SU-DHL-6 (cell line): ENCODE measurements around the gene ZNF423.
"Not testable (repeated sequence)": the region's sequence is repeated elsewhere in the genome, so short reads cannot be mapped to it uniquely, and the experiment has no call there.

Experiments
- H2AFZ ChIP-seq: fragments of 200-600 bp; sonication (generic); 2 replicates; pipeline ENCODE4 v1.6.1; 2014; ENCODE audit warnings: low read depth, mild to moderate bottlenecking, moderate library complexity, mixed read lengths, antibody characterized with exemption, low read length; ENCODE audit not compliant: severe bottlenecking
- H3F3A ChIP-seq: fragments of 200-600 bp; shearing (Covaris generic); 2 replicates; pipeline ENCODE4 v1.6.0; 2016; ENCODE audit warnings: antibody characterized with exemption, mild to moderate bottlenecking; ENCODE audit not compliant: insufficient read depth
- H3K27ac ChIP-seq: fragments of 200-600 bp; sonication (generic); 2 replicates; pipeline ENCODE4 v1.5.1; 2016; ENCODE audit warnings: low read depth, mild to moderate bottlenecking, low read length, moderate library complexity, mixed read lengths
- H3K27me3 ChIP-seq: fragments of 200-600 bp; sonication (generic), shearing (Covaris generic); 2 replicates; pipeline ENCODE4 v1.6.0; 2014; ENCODE audit warnings: mild to moderate bottlenecking, low read length
- H3K36me3 ChIP-seq: fragments of 200-600 bp; sonication (generic); 2 replicates; pipeline ENCODE4 v1.6.1; 2014; ENCODE audit warnings: mild to moderate bottlenecking, low read length, mixed read lengths
- H3K4me2 ChIP-seq: fragments of 300-600, 200-600 bp; shearing (Covaris generic), sonication (generic); 2 replicates; pipeline ENCODE4 v1.6.0; 2014; ENCODE audit warnings: low read length, low read depth, mild to moderate bottlenecking; ENCODE audit not compliant: poor library complexity, severe bottlenecking
- H3K4me3 ChIP-seq: fragments of 200-600 bp; sonication (generic); 2 replicates; pipeline ENCODE4 v1.5.1; 2014; ENCODE audit warnings: antibody characterized with exemption, low read length, mild to moderate bottlenecking, mixed read lengths; ENCODE audit not compliant: insufficient read depth, poor library complexity, severe bottlenecking
- H3K79me2 ChIP-seq: fragments of 200-600 bp; sonication (generic); 2 replicates; pipeline ENCODE4 v1.6.1; 2014; ENCODE audit warnings: mild to moderate bottlenecking, low read length, moderate library complexity; ENCODE audit not compliant: insufficient read depth
- H3K9ac ChIP-seq: fragments of 200-600 bp; sonication (generic); 2 replicates; pipeline ENCODE4 v1.7.0; 2014; ENCODE audit warnings: mild to moderate bottlenecking, low read length
- H3K9me2 ChIP-seq: fragments of 200-600 bp; sonication (generic); replicated peaks from 2 replicates; pipeline ENCODE4 v1.6.1; 2014; ENCODE audit warnings: low read length; ENCODE audit not compliant: insufficient read depth
- H3K9me3 ChIP-seq: fragments of 200-600 bp; sonication (generic); 2 replicates; pipeline ENCODE4 v1.6.1; 2014; ENCODE audit warnings: low read length, mixed read lengths; ENCODE audit not compliant: insufficient read depth
- H4K20me1 ChIP-seq: fragments of 200-600 bp; sonication (generic); 2 replicates; pipeline ENCODE4 v1.6.1; 2014; ENCODE audit warnings: low read depth, mild to moderate bottlenecking, antibody characterized with exemption, low read length, moderate library complexity, mixed read lengths
- CTCF ChIP-seq: fragments of 200-600 bp; sonication (generic); IDR thresholded peaks from one replicate; pipeline ENCODE4 v1.5.1; 2017; ENCODE audit warnings: antibody characterized with exemption, mild to moderate bottlenecking, low read length, moderate library complexity; ENCODE audit not compliant: insufficient read depth, poor library complexity, severe bottlenecking
- EZH2phosphoT487 ChIP-seq: fragments of 200-600 bp; sonication (generic), shearing (Covaris generic); conservative IDR thresholded peaks from 2 replicates; pipeline ENCODE4 v1.6.1; 2018; ENCODE audit warnings: mild to moderate bottlenecking, antibody characterized with exemption, low read length, moderate library complexity, mixed read lengths

The ZNF423 gene

GRCh38 chr16:49563666-49564065 lies 292.2 kb downstream of the ZNF423 start:
- no peaks in the 10 kb centered on the region for H3K9me3 ChIP-seq
- no peak overlapping the region for H3K9ac ChIP-seq
- H3K36me3 ChIP-seq, result no peaks in the 10 kb centered on the region
- H4K20me1 ChIP-seq, result no peaks in the 10 kb centered on the region
- H3K27ac ChIP-seq, result no peak overlapping the region
- no peak overlapping the region for H3K4me2 ChIP-seq
- no peak overlapping the region for H2AFZ ChIP-seq
- TF ChIP-seq CTCF (no peak), EZH2phosphoT487 (no peak)
- H3K4me3 ChIP-seq, result no peak overlapping the region
- no peaks in the 10 kb centered on the region for H3K79me2 ChIP-seq
- H3F3A ChIP-seq, result no peaks in the 10 kb centered on the region
- no peaks in the 10 kb centered on the region for H3K27me3 ChIP-seq
- H3K9me2 ChIP-seq, result no peaks in the 10 kb centered on the region

GRCh38 chr16:49562894-49563293 lies 293.0 kb downstream of the ZNF423 start:
- not testable (repeated sequence) for H3K9ac ChIP-seq, H3K4me3 ChIP-seq, H4K20me1 ChIP-seq, H2AFZ ChIP-seq, H3K27ac ChIP-seq, H3K9me2 ChIP-seq, H3K27me3 ChIP-seq, H3K79me2 ChIP-seq, H3K36me3 ChIP-seq, H3K4me2 ChIP-seq, H3K9me3 ChIP-seq, H3F3A ChIP-seq

GRCh38 chr16:49562228-49562627 lies 293.7 kb downstream of the ZNF423 start:
- Histone ChIP-seq H3K9me2 (no peaks in the 10 kb centered on the region), H2AFZ (no peak overlapping the region), H3K36me3 (no peaks in the 10 kb centered on the region), H3K27ac (no peak overlapping the region), H3K9me3 (no peaks in the 10 kb centered on the region), H4K20me1 (no peaks in the 10 kb centered on the region), H3F3A (no peaks in the 10 kb centered on the region), H3K4me2 (no peak overlapping the region), H3K9ac (no peak overlapping the region), H3K79me2 (no peaks in the 10 kb centered on the region), H3K27me3 (no peaks in the 10 kb centered on the region), H3K4me3 (no peak overlapping the region)
- no peak for TF ChIP-seq CTCF
- TF ChIP-seq EZH2phosphoT487, result no peak

GRCh38 chr16:49560004-49560830 lies 295.7 kb downstream of the ZNF423 start:
- H3K4me2 ChIP-seq, result no peak overlapping the region
- no peaks in the 10 kb centered on the region for H3K36me3 ChIP-seq
- no peak overlapping the region for H3K9ac ChIP-seq
- H3K9me2 ChIP-seq, result no peaks in the 10 kb centered on the region
- H4K20me1 ChIP-seq, result no peaks in the 10 kb centered on the region
- no peaks in the 10 kb centered on the region for H3K9me3 ChIP-seq
- H3K27ac ChIP-seq, result no peak overlapping the region
- H2AFZ ChIP-seq, result no peak overlapping the region
- TF ChIP-seq CTCF (no peak), EZH2phosphoT487 (no peak)
- H3K27me3 ChIP-seq, result no peaks in the 10 kb centered on the region
- no peaks in the 10 kb centered on the region for H3K79me2 ChIP-seq
- no peak overlapping the region for H3K4me3 ChIP-seq
- no peaks in the 10 kb centered on the region for H3F3A ChIP-seq
